ENCODE measurements around the gene FAM25G. TPM values are rescaled to one million over a fixed set of nuclear protein-coding genes. Genes with fewer than 3 reads are reported as not detected.
"Not testable (repeated sequence)": the region's sequence is repeated elsewhere in the genome, so short reads cannot be mapped to it uniquely, and the experiment has no call there.

Gene FAM25G
- total and polyA plus RNA-seq, 2 donors from 2014 or later: not detected

GRCh38 chr10:47473516-47473915 lies 18.0 kb downstream of the FAM25G start:
- H3K4me3 ChIP-seq (ENCODE audit: low read length in 3 of 3); H3K36me3 ChIP-seq (ENCODE audit: control insufficient read depth in 2 of 3, insufficient read depth in 3 of 3, low read length in 3 of 3); FAIRE-seq; H3K9ac ChIP-seq (ENCODE audit: low read length in 3 of 3); DNase-seq; H3K27ac ChIP-seq (ENCODE audit: low read depth in 2 of 2, low read length in 2 of 2); H3K9me3 ChIP-seq (ENCODE audit: control insufficient read depth in 2 of 3, insufficient read depth in 1 of 3, low read length in 3 of 3); H3K27me3 ChIP-seq (ENCODE audit: control insufficient read depth, insufficient read depth, low read length); intact Hi-C loops (cut with DNase I); H3K4me1 ChIP-seq (ENCODE audit: control insufficient read depth in 2 of 3, insufficient read depth in 2 of 3, low read depth in 1 of 3, low read length in 3 of 3): not testable (repeated sequence)

GRCh38 chr10:47472647-47473046 lies 18.9 kb downstream of the FAM25G start:
- intact Hi-C loops (cut with DNase I); H3K9me3 ChIP-seq (ENCODE audit: control insufficient read depth in 2 of 3, insufficient read depth in 1 of 3, low read length in 3 of 3); FAIRE-seq; H3K27ac ChIP-seq (ENCODE audit: low read depth in 2 of 2, low read length in 2 of 2); H3K9ac ChIP-seq (ENCODE audit: low read length in 3 of 3); H3K4me3 ChIP-seq (ENCODE audit: low read length in 3 of 3); H3K4me1 ChIP-seq (ENCODE audit: control insufficient read depth in 2 of 3, insufficient read depth in 2 of 3, low read depth in 1 of 3, low read length in 3 of 3); H3K36me3 ChIP-seq (ENCODE audit: control insufficient read depth in 2 of 3, insufficient read depth in 3 of 3, low read length in 3 of 3); H3K27me3 ChIP-seq (ENCODE audit: control insufficient read depth, insufficient read depth, low read length); DNase-seq: not testable (repeated sequence)

DNA sequence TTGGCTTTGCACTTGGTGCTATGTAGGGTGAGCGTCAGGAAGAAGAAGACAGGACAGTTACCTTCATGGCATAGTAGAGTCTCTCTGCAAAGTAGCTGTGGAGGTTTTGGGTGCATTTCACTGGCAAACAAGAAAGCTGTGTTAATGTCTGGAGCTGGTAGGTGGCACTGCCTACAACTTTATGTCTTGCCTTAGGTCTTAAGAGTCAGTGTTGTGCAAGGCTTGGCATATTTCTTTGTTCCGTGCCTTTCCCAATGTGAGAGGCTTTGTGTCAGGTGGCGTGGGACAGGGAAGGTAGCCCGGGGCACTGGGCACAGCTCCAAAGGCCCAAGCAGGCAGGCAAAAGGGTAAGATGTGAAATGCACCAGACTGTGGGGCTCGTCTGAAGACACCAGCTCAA lies 19.4 kb downstream of the FAM25G start:
- H3K4me1 ChIP-seq (ENCODE audit: control insufficient read depth in 2 of 3, insufficient read depth in 2 of 3, low read depth in 1 of 3, low read length in 3 of 3); H3K36me3 ChIP-seq (ENCODE audit: control insufficient read depth in 2 of 3, insufficient read depth in 3 of 3, low read length in 3 of 3); H3K9me3 ChIP-seq (ENCODE audit: control insufficient read depth in 2 of 3, insufficient read depth in 1 of 3, low read length in 3 of 3); DNase-seq; H3K9ac ChIP-seq (ENCODE audit: low read length in 3 of 3); H3K27ac ChIP-seq (ENCODE audit: low read depth in 2 of 2, low read length in 2 of 2); FAIRE-seq; H3K27me3 ChIP-seq (ENCODE audit: control insufficient read depth, insufficient read depth, low read length); intact Hi-C loops (cut with DNase I); H3K4me3 ChIP-seq (ENCODE audit: low read length in 3 of 3): not testable (repeated sequence)

- H3K36me3 ChIP-seq (ENCODE audit: control insufficient read depth in 2 of 3, insufficient read depth in 3 of 3, low read length in 3 of 3); intact Hi-C loops (cut with DNase I); H3K4me1 ChIP-seq (ENCODE audit: control insufficient read depth in 2 of 3, insufficient read depth in 2 of 3, low read depth in 1 of 3, low read length in 3 of 3); FAIRE-seq; H3K4me3 ChIP-seq (ENCODE audit: low read length in 3 of 3); H3K27ac ChIP-seq (ENCODE audit: low read depth in 2 of 2, low read length in 2 of 2); H3K9me3 ChIP-seq (ENCODE audit: control insufficient read depth in 2 of 3, insufficient read depth in 1 of 3, low read length in 3 of 3); H3K27me3 ChIP-seq (ENCODE audit: control insufficient read depth, insufficient read depth, low read length); H3K9ac ChIP-seq (ENCODE audit: low read length in 3 of 3): not testable (repeated sequence)
- peak in 1 of 5 donors; percentile 65 for DNase-seq
These were observed 22.6 kb downstream of the FAM25G start for GRCh38 chr10:47468731-47469528.

- DNase-seq; H3K27ac ChIP-seq (ENCODE audit: low read depth in 2 of 2, low read length in 2 of 2); intact Hi-C loops (cut with DNase I); FAIRE-seq; H3K4me1 ChIP-seq (ENCODE audit: control insufficient read depth in 2 of 3, insufficient read depth in 2 of 3, low read depth in 1 of 3, low read length in 3 of 3); H3K27me3 ChIP-seq (ENCODE audit: control insufficient read depth, insufficient read depth, low read length); H3K4me3 ChIP-seq (ENCODE audit: low read length in 3 of 3); H3K9ac ChIP-seq (ENCODE audit: low read length in 3 of 3); H3K9me3 ChIP-seq (ENCODE audit: control insufficient read depth in 2 of 3, insufficient read depth in 1 of 3, low read length in 3 of 3); H3K36me3 ChIP-seq (ENCODE audit: control insufficient read depth in 2 of 3, insufficient read depth in 3 of 3, low read length in 3 of 3): not testable (repeated sequence)
These were observed 23.5 kb downstream of the FAM25G start for GRCh38 chr10:47467957-47468356.

DNA sequence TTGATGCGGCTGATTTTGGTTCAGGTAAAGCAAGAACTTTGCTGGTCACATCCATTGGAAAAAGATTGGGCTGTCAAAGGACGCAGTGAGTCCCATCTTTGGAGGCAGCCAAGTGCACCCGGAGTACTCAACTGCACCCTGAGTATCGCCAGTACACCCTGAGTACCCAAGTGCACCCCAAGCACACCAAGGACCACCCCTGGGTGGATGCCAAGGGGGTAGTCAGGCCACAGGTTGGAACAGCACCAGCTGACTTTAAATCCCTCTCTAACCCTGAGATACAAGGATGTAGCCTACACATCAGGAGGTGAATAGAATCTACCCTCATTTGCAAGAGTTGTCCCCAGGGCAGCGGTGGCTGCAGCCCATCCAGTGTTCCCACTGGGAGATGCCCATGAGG lies 24.0 kb downstream of the FAM25G start:
- not testable (repeated sequence) for FAIRE-seq

GRCh38 chr10:47465216-47465917 lies 26.1 kb downstream of the FAM25G start:
- H3K4me1 ChIP-seq (ENCODE audit: control insufficient read depth in 2 of 3, insufficient read depth in 2 of 3, low read depth in 1 of 3, low read length in 3 of 3); DNase-seq; H3K27me3 ChIP-seq (ENCODE audit: control insufficient read depth, insufficient read depth, low read length); H3K9me3 ChIP-seq (ENCODE audit: control insufficient read depth in 2 of 3, insufficient read depth in 1 of 3, low read length in 3 of 3); H3K9ac ChIP-seq (ENCODE audit: low read length in 3 of 3); H3K36me3 ChIP-seq (ENCODE audit: control insufficient read depth in 2 of 3, insufficient read depth in 3 of 3, low read length in 3 of 3); H3K4me3 ChIP-seq (ENCODE audit: low read length in 3 of 3); FAIRE-seq; H3K27ac ChIP-seq (ENCODE audit: low read depth in 2 of 2, low read length in 2 of 2); intact Hi-C loops (cut with DNase I): not testable (repeated sequence)

More for the DNA sequence above, 24.0 kb downstream of the FAM25G start:
- H3K9me3 ChIP-seq (ENCODE audit: control insufficient read depth in 2 of 3, insufficient read depth in 1 of 3, low read length in 3 of 3); H3K27ac ChIP-seq (ENCODE audit: low read depth in 2 of 2, low read length in 2 of 2); intact Hi-C loops (cut with DNase I); H3K27me3 ChIP-seq (ENCODE audit: control insufficient read depth, insufficient read depth, low read length); H3K36me3 ChIP-seq (ENCODE audit: control insufficient read depth in 2 of 3, insufficient read depth in 3 of 3, low read length in 3 of 3); H3K9ac ChIP-seq (ENCODE audit: low read length in 3 of 3); H3K4me3 ChIP-seq (ENCODE audit: low read length in 3 of 3); H3K4me1 ChIP-seq (ENCODE audit: control insufficient read depth in 2 of 3, insufficient read depth in 2 of 3, low read depth in 1 of 3, low read length in 3 of 3): not testable (repeated sequence)
- peak in 1 of 5 donors; percentile 43 for DNase-seq

DNA sequence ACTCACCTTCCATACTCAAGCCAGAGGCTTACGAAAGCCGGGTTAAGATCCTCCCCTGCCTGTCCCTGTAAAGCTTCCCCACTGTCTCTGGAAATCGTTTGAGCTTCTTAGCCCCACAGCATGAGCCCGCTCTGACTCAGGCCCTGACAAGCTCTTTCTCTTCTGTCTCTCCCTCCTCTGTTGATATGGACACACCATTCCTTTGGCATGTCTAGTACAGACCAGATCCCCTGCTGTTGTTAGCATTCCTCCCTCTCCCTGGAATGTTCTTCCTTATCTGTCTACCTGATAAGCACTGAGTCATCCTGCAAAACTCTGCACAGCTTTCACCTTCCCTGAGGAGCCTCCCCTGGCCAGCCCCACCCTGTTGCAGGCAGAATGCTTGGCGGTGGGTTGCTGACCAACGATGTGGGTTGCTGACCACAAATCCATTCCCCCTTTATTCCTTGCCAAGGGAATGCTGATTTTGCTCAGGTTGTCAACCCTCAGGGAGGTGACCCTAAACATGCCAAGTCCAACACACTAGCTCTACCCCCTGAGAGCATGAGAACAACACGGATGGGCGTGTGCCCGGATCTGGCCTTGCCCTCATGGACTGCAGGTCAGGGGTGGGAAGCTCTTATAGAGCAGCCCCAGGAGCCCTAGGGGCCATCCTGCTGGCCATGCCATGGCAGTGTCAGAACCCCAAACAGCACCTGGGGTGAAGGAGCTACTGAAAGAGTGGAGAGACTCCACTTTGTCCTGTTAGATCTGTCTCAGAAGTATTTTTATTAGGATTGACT lies 28.7 kb downstream of the FAM25G start:
- H3K36me3 ChIP-seq (ENCODE audit: control insufficient read depth in 2 of 3, insufficient read depth in 3 of 3, low read length in 3 of 3); intact Hi-C loops (cut with DNase I); FAIRE-seq; H3K9me3 ChIP-seq (ENCODE audit: control insufficient read depth in 2 of 3, insufficient read depth in 1 of 3, low read length in 3 of 3); DNase-seq; H3K27ac ChIP-seq (ENCODE audit: low read depth in 2 of 2, low read length in 2 of 2); H3K9ac ChIP-seq (ENCODE audit: low read length in 3 of 3); H3K4me3 ChIP-seq (ENCODE audit: low read length in 3 of 3); H3K4me1 ChIP-seq (ENCODE audit: control insufficient read depth in 2 of 3, insufficient read depth in 2 of 3, low read depth in 1 of 3, low read length in 3 of 3); H3K27me3 ChIP-seq (ENCODE audit: control insufficient read depth, insufficient read depth, low read length): not testable (repeated sequence)

All from kidney (tissue), 11 donors.